HuH-7 (cell line): Measurements from ENCODE around the gene CFAP99.

Experiments used
- DNase-seq: peaks from one replicate; pipeline ENCODE4 v3.0.0; 2011; ENCODE audit warnings: low spot score

Gene CFAP99

GRCh38 chr4:2390784-2391421 is 27.9 kb upstream of the CFAP99 start:
- no peak for DNase-seq

GRCh38 chr4:2393353-2394270 is 25.1 kb upstream of the CFAP99 start:
- no peak for DNase-seq

- DNase-seq: no peak
Measured at GRCh38 chr4:2394528-2394927, 24.2 kb upstream of the CFAP99 start.

DNA sequence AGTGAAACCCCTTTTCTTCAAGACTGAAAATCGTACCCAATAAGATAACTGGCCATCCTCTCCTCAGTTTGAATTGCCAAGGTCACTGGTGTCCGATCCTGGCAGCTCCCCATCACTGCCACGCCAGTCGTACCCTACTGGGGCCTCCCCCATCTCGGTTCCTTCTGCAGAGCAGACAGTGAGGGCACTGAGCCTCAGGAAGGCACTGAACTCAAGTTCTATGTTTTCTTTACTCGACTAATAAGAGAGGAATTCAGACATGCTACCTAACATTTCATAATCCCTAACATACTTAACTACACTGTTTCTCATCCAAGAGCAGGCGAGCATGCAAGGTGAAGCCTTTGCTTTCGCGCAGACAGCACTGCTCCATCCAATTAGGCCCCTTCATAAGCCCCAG is 23.7 kb upstream of the CFAP99 start:
- DNase-seq: no peak

GRCh38 chr4:2395584-2395983 is 23.2 kb upstream of the CFAP99 start:
- DNase-seq: no peak

DNA sequence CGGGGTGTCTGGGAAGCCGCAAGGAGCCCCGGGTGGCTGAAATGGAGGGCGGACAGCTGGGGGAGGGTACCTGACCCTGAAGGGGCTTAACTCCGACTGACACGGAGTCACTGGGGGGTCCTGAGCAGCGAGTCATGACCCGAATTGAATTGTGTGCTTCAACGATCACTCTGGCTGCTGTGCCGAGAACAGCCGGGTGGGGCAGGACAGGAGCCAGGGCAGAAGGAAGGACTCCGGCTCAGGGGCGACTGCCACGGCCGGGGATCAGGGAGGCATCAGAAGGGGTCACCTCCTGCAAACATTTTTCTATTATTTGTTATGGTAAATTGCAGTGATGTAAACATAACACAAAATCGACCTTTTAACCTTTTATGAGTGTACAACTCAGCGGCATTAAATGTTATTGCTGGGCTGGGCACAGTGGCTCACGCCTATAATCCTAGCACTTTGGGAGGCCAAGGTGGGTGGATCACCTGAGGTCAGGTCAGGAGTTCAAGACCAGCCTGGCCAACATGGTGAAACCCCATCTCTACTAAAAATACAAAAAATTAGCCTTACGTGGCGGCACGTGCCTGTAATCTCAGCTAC is 21.9 kb upstream of the CFAP99 start:
- DNase-seq: peak; percentile 74

- DNase-seq: no peak
Measured at GRCh38 chr4:2397596-2398379, 21.0 kb upstream of the CFAP99 start.

DNA sequence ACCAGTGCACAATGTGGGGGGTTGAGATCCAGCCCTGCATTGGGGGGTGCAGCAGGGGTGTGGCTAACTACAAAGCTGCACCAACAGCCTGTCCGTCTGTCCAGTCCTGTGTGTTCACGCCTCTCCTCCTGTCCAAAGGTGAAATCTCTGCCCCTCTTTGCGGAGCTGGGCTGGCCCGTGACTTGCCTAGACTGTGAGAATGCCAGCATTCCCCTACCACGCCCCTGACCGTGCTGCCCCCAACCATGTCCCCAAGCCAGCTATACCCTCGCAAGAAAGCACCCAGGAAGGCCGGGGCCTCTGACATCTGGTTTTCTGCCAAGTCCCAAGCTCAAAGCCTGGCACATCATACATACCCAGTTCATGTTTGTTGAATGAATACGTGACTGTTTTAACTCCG is 19.5 kb upstream of the CFAP99 start:
- no peak for DNase-seq

DNA sequence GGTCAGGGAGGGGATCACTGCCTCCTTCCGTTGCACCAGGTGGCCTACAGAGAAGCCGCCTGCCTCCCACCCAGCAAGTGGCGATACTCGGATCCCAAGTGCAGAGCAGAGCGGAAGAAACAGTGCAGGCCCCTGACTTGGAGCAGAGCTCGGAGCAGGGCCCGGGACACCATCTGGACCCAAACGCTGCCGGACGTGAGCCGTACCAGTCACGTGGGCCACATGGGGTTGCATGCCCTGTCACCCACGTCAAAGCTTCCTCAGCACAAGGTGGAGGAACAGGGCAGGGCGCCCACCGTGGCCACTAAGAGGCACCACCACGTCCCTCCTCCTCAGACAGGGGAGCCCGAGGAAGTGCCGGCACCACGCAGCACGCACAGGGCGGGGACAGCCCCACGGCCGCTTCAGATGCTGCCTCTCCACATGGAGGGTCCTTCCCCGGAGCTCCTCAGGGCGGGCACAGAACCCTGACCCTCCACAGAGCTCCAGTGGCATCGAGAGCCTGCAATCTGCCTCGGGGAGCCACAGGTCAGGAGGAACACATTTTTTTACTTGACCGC is 19.0 kb upstream of the CFAP99 start:
- no peak for DNase-seq

- no peak for DNase-seq
Measured at GRCh38 chr4:2400841-2401609, 17.7 kb upstream of the CFAP99 start.

DNA sequence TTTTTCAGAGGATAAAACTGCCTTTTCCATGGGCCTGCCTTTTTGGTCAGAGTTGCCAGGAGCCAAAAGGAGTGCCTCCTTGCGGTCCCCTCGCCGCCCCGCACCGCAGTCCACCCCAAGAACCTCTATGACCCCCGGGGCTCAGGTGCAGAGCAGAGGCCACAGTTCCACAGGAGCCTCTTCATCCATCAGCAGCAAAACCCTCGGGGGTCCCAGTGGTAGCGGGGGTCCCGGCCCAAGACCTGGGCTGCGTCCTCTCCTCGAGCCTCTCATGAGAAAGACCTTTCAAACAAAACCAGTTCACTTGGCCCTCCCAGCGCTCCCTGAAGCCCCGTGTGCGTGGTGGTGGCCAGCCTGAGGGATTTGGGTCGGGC is 17.2 kb upstream of the CFAP99 start:
- DNase-seq: no peak

DNA sequence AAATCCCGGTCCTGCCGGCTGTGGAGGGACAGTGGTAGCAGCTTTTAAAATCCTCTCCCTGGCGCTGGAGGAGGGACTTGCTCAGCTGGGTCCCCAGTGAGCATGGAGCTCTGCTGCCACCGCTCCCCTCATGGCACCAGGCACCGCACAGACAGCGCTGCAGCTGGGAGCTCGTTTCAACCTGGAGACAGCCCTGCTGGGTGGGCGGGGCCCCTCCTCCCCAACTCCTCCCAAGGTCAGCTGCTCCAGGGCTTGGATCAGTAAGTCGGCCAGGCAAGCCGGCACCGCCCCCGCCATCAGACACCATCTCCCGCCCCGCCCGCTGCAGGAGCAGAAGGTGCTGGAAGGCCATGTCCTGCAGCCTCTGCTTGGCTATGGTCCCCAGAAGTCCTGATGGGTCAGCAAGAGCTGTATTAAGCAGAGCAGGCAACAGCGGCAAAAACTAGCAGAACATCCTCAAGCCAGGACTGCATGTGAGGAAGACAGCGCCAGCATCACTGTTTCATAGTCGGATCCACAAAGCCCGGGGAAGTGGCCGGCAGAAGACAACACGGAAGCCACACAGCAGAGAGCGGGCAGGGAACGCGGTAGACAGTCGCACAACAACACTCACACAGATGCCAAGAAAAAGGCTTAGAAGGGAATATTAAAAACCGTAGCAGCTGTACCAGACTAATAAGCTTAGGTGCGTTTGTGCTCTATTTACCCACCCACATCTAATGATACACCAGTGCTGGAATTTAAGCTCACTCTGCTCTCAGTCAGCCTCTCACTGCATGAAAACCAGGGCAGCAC is 16.5 kb upstream of the CFAP99 start:
- peak; percentile 75 for DNase-seq

DNA sequence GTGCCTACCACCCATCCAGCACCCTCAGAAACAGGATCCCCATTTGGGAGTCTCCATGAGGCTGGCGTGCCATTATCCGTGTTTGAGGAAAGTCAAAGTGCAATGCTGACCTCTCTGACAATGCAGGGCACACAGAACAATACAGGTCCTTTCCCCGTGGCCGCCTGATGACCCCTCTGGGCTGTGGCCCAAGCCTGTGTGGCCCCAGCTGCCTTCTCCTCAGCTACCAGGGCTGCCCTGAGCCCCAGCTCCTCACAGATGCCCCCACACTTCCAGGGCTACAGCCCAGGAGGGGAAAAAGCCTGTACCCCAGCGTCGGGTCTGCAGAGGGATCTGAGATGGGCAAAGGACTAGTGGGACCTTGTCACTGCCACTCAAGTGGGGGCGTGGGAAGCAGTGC is 15.8 kb upstream of the CFAP99 start:
- DNase-seq: no peak

DNA sequence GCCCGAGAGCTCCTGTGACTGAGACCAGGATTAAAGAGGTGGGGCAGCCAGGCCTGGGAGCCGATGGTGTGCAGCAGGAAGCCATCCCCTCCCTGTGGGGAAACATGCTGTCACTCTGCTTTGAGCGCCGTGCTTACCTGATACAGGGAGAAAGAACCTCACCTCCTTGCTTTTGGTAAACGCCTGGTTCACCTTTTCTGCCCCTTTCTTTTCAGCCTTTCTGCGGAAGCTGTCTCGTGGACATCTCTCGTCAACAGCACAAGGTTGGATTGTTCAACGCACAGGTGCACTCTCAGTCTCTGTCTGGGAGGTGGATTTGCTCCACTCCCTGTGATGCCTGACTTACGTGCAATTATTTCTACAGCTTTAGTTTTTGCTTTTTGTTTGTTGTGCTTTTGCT is 12.3 kb upstream of the CFAP99 start:
- DNase-seq: no peak

DNA sequence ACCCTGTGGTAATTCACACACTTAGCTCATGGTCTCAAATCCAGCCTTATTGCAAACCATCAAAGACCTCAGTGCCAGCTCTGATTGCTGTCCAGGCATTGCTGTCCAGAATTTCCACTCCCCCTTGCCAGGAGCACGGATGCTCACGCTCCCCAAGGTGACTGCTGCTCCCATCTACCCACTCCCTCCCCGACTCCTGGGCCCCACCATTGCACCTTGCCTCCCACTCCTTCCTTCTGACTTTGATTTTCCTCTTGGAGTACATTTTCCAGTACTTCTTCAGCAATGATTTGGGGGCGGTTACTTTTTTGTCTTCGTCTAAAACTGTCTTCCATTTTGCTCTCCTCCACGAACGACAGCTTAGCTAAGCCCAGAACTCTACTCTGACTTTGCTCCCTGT is 11.8 kb upstream of the CFAP99 start:
- DNase-seq: no peak

GRCh38 chr4:2407991-2408342 is 10.8 kb upstream of the CFAP99 start:
- DNase-seq: no peak

GRCh38 chr4:2408401-2408958 is 10.3 kb upstream of the CFAP99 start:
- DNase-seq: no peak

DNA sequence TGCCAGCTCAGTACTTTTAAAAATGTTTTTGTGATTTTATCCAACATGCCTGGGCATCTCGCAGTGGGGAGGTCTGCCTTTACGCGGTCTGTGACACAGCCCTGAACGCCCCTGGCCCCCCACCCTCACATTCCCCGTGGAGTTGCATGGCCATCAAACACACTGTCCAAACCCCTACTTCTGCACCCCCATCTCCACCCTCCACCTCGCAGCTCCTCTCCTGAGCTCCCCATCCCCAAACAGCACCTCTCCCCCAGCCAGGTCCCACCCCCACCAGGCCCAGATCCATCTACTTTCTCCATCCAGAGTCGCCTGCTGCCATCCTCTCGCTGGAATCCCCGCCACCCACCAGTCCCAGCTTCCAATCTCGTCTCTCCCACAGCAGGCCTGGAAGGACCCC is 9.8 kb upstream of the CFAP99 start:
- DNase-seq: no peak

- DNase-seq: no peak
Measured at GRCh38 chr4:2409381-2409783, 9.4 kb upstream of the CFAP99 start.

GRCh38 chr4:2411786-2412510 is 6.8 kb upstream of the CFAP99 start:
- no peak for DNase-seq
